Measurements from ENCODE around the gene SAG. TPM values are rescaled to one million over a fixed set of nuclear protein-coding genes. Genes with fewer than 3 reads are reported as not detected.

SAG gene
- total and polyA plus RNA-seq, 4 donors, result not detected

- Histone ChIP-seq H3K36me3 (ENCODE audit: control insufficient read depth in 4 of 4, insufficient read depth in 3 of 4, low read depth in 1 of 4, low read length in 3 of 4) (no peaks in the 10 kb centered on the region), H3K27ac (ENCODE audit: low read depth in 1 of 2, low read length in 2 of 2) (no peak overlapping the region), H3K4me3 (ENCODE audit: low read depth in 1 of 3, low read length in 3 of 3) (no peak overlapping the region), H3K4me1 (ENCODE audit: control insufficient read depth in 4 of 4, insufficient read depth in 4 of 4, low read length in 3 of 4) (peaks cover 6 to 14% (median 9%) of the 10 kb centered on the region in 4 donors), H3K27me3 (ENCODE audit: control insufficient read depth in 4 of 4, insufficient read depth in 4 of 4, low read length in 3 of 4) (no peaks in the 10 kb centered on the region), H3K9ac (ENCODE audit: low read depth in 1 of 2, low read length in 2 of 2) (no peak overlapping the region), H3K9me3 (ENCODE audit: control insufficient read depth in 4 of 4, low read length in 3 of 4) (no peaks in the 10 kb centered on the region)
- WGBS, result 98% methylated on average over 15 of the region's 15 CpGs
- DNase-seq (ENCODE audit: low spot score), result no peak
- TF ChIP-seq NR2F2 (IDR thresholded peaks at IDR 0.05) (no peak), FOXA1 (IDR thresholded peaks at IDR 0.05) (no peak), HNF4G (IDR thresholded peaks at IDR 0.05) (no peak), SP1 (IDR thresholded peaks at IDR 0.05) (no peak), RAD21 (IDR thresholded peaks at IDR 0.05) (no peak), JUND (IDR thresholded peaks at IDR 0.05) (no peak), YY1 (IDR thresholded peaks at IDR 0.05) (no peak), CTCF (IDR thresholded peaks at IDR 0.05; ENCODE audit: low read depth, low read length, missing input control) (no peak), RXRA (IDR thresholded peaks at IDR 0.05) (no peak)
- TF ChIP-seq, protein P1, sequence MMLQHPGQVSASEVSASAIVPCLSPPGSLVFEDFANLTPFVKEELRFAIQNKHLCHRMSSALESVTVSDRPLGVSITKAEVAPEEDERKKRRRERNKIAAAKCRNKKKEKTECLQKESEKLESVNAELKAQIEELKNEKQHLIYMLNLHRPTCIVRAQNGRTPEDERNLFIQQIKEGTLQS (IDR thresholded peaks at IDR 0.05), result no peak
- TF ChIP-seq, protein P2, sequence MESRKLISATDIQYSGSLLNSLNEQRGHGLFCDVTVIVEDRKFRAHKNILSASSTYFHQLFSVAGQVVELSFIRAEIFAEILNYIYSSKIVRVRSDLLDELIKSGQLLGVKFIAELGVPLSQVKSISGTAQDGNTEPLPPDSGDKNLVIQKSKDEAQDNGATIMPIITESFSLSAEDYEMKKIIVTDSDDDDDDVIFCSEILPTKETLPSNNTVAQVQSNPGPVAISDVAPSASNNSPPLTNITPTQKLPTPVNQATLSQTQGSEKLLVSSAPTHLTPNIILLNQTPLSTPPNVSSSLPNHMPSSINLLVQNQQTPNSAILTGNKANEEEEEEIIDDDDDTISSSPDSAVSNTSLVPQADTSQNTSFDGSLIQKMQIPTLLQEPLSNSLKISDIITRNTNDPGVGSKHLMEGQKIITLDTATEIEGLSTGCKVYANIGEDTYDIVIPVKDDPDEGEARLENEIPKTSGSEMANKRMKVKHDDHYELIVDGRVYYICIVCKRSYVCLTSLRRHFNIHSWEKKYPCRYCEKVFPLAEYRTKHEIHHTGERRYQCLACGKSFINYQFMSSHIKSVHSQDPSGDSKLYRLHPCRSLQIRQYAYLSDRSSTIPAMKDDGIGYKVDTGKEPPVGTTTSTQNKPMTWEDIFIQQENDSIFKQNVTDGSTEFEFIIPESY (IDR thresholded peaks at IDR 0.05), result no peak
Measured at GRCh38 chr2:233343171-233343705, 35.6 kb downstream of the SAG start.

DNA sequence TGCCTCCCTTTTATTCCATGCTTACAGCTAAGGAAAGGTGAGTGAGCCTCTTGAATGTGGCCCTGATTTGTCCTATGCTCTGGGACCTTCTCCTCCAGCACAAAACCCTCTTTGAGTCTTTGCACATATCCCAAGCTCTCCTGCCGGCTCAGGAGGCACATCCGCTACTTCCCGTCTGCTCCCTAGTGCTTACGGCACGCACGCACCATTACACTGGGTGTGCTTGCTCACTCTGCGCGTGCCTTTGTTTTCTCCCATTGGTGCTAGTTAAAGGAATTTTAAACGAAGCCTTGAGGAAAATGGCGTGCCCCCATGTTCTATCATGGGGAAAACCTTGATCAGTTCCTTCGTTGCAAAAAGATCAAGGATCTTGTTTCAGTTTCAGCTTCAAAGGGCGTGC, 38.8 kb downstream of the SAG start:
- DNase-seq (ENCODE audit: low spot score), result no peak
- no peak overlapping the region for H3K4me3 ChIP-seq (ENCODE audit: low read depth in 1 of 3, low read length in 3 of 3)

More for the DNA sequence above, 38.8 kb downstream of the SAG start:
- H3K27me3 ChIP-seq (ENCODE audit: control insufficient read depth in 4 of 4, insufficient read depth in 4 of 4, low read length in 3 of 4), result no peaks in the 10 kb centered on the region
- 92% methylated on average over 12 of the region's 12 CpGs for WGBS
- H3K4me1 ChIP-seq (ENCODE audit: control insufficient read depth in 4 of 4, insufficient read depth in 4 of 4, low read length in 3 of 4), result peaks cover 13 to 39% (median 28%) of the 10 kb centered on the region in 4 donors
- no peaks in the 10 kb centered on the region for H3K36me3 ChIP-seq (ENCODE audit: control insufficient read depth in 4 of 4, insufficient read depth in 3 of 4, low read depth in 1 of 4, low read length in 3 of 4)
- H3K9me3 ChIP-seq (ENCODE audit: control insufficient read depth in 4 of 4, low read length in 3 of 4), result no peaks in the 10 kb centered on the region
- no peak overlapping the region for H3K27ac ChIP-seq (ENCODE audit: low read depth in 1 of 2, low read length in 2 of 2)
- H3K9ac ChIP-seq (ENCODE audit: low read depth in 1 of 2, low read length in 2 of 2), result no peak overlapping the region
- TF ChIP-seq, protein P2 (IDR thresholded peaks at IDR 0.05), result no peak
- TF ChIP-seq NR2F2 (IDR thresholded peaks at IDR 0.05), result no peak
- TF ChIP-seq CTCF (IDR thresholded peaks at IDR 0.05; ENCODE audit: low read depth, low read length, missing input control), result no peak
- TF ChIP-seq HNF4G (IDR thresholded peaks at IDR 0.05), result no peak
- TF ChIP-seq TAF1 (conservative IDR thresholded peaks at IDR 0.05), result no peak
- no peak for TF ChIP-seq FOXA2 (IDR thresholded peaks at IDR 0.05)

Measured in liver (tissue), 9 donors.